Astrocyte (in vitro differentiated cells and primary cell): ENCODE measurements around the gene GRK3. TPM values are rescaled to one million over a fixed set of nuclear protein-coding genes. Genes with fewer than 3 reads are reported as not detected.

Source experiments
- DNase-seq: peaks from one replicate; pipeline ENCODE4 v3.0.0-alpha.2; 2010; ENCODE audit warnings: low read depth
- FAIRE-seq: peaks from 2 replicates; lab custom pipeline; 2011; peaks lifted over from hg19 to GRCh38; lab: Jason Lieb, UNC
- H2AFZ ChIP-seq: 2 replicates; pipeline ENCODE4 v1.6.0; 2012; ENCODE audit warnings: low read depth, low read length, inconsistent platforms
- H3K27ac ChIP-seq: 2 replicates; pipeline ENCODE4 v1.5.1; 2011; ENCODE audit warnings: low read depth, low read length, inconsistent platforms
- H3K27me3 ChIP-seq: 2 replicates; pipeline ENCODE4 v1.6.0; 2011; ENCODE audit warnings: low read length, inconsistent platforms; ENCODE audit not compliant: insufficient read depth
- H3K36me3 ChIP-seq: 2 replicates; pipeline ENCODE4 v1.5.1; 2011; ENCODE audit warnings: low read length, inconsistent platforms; ENCODE audit not compliant: insufficient read depth
- H3K4me1 ChIP-seq: 2 replicates; pipeline ENCODE4 v1.5.1; 2011; ENCODE audit warnings: low read length, inconsistent platforms; ENCODE audit not compliant: insufficient read depth
- H3K4me2 ChIP-seq: 2 replicates; pipeline ENCODE4 v1.6.0; 2012; ENCODE audit warnings: low read length, inconsistent platforms
- H3K4me3 ChIP-seq: 2 replicates; pipeline ENCODE4 v1.5.1; 2011; ENCODE audit warnings: low read depth, mild to moderate bottlenecking, low read length, inconsistent platforms; ENCODE audit not compliant: insufficient read depth
- H3K79me2 ChIP-seq: 2 replicates; pipeline ENCODE4 v1.6.0; 2012; ENCODE audit warnings: mild to moderate bottlenecking, low read length, inconsistent platforms; ENCODE audit not compliant: insufficient read depth
- H3K9ac ChIP-seq: 2 replicates; pipeline ENCODE4 v1.6.0; 2012; ENCODE audit warnings: mild to moderate bottlenecking, low read length, inconsistent platforms
- H3K9me3 ChIP-seq: 2 replicates; pipeline ENCODE4 v1.5.1; 2012; ENCODE audit warnings: low read depth, mild to moderate bottlenecking, low read length, inconsistent platforms; ENCODE audit not compliant: insufficient read depth
- H4K20me1 ChIP-seq: 2 replicates; pipeline ENCODE4 v1.6.0; 2012; ENCODE audit warnings: low read length, inconsistent platforms; ENCODE audit not compliant: insufficient read depth
- H3K27ac Mint-ChIP-seq: one replicate; pipeline ENCODE4 v1.8.0; 2021; ENCODE audit warnings: mild to moderate bottlenecking, mixed read lengths; ENCODE audit not compliant: unreplicated experiment
- H3K27me3 Mint-ChIP-seq: one replicate; pipeline ENCODE4 v1.8.0; 2021; ENCODE audit warnings: low read depth, mixed read lengths; ENCODE audit not compliant: unreplicated experiment
- H3K36me3 Mint-ChIP-seq: one replicate; pipeline ENCODE4 v1.8.0; 2021; ENCODE audit warnings: low read depth, mixed read lengths; ENCODE audit not compliant: unreplicated experiment
- H3K4me1 Mint-ChIP-seq: one replicate; pipeline ENCODE4 v1.8.0; 2021; ENCODE audit warnings: low read depth, mixed read lengths; ENCODE audit not compliant: unreplicated experiment
- H3K4me3 Mint-ChIP-seq: one replicate; pipeline ENCODE4 v1.8.0; 2021; ENCODE audit warnings: mild to moderate bottlenecking, moderate library complexity, mixed read lengths; ENCODE audit not compliant: unreplicated experiment
- H3K9me3 Mint-ChIP-seq: one replicate; pipeline ENCODE4 v1.8.0; 2021; ENCODE audit warnings: mild to moderate bottlenecking, mixed read lengths; ENCODE audit not compliant: unreplicated experiment
- EZH2 ChIP-seq: IDR thresholded peaks from 2 replicates; pipeline ENCODE4 v1.6.1; 2012; ENCODE audit warnings: mild to moderate bottlenecking, low read length, inconsistent platforms; ENCODE audit not compliant: insufficient read depth
- total RNA-seq: library from RNA; stranded (reverse); gene quantifications from 2 replicates; pipeline ENCODE4 v1.2.1, GENCODE V29; 2021
- TF ChIP-seq, protein P1 (sequence below): IDR thresholded peaks from 2 replicates; pipeline ENCODE4 v1.5.1; 2011; ENCODE audit warnings: low read depth, mild to moderate bottlenecking, inconsistent platforms, low read length, moderate library complexity; ENCODE audit not compliant: insufficient read depth

Gene GRK3
- total RNA-seq, 1 donor from 2014 or later: 7.2 TPM

DNA sequence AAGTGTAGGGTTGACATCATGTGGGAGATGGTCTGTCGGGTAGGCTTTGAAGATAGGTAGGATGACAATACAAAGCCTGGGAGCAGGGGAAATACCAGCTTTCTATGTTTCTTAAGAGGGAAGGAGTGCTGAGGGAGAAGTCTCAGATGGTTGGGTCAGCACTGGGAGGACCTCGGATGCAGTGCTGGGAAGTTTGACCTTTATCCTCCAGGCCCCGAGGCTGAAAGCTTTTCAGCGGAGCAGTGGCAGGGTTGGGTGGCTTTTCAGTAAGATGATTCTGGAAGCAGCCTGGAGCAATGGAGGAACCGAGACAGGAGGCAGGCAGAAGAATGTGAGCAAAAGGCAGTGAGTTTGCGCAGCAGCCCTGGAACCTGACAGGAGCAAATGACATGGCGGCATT lies 134.0 kb downstream of the GRK3 start:
- Mint-ChIP-seq H3K27me3 (peaks cover under 1% of the 10 kb centered on the region), H3K4me3 (peak overlapping the region; percentile 18), H3K9me3 (no peaks in the 10 kb centered on the region), H3K4me1 (peaks cover 3% of the 10 kb centered on the region), H3K36me3 (peaks cover 2% of the 10 kb centered on the region), H3K27ac (peak overlapping the region; percentile 14)
- H3K9ac ChIP-seq: no peak overlapping the region
- no peaks in the 10 kb centered on the region for H3K9me3 ChIP-seq
- no peak overlapping the region for H2AFZ ChIP-seq
- H4K20me1 ChIP-seq: no peaks in the 10 kb centered on the region
- H3K4me1 ChIP-seq: no peaks in the 10 kb centered on the region
- DNase-seq (no peak), FAIRE-seq (no peak)
- no peak overlapping the region for H3K4me3 ChIP-seq
- H3K36me3 ChIP-seq: no peaks in the 10 kb centered on the region
- no peak overlapping the region for H3K4me2 ChIP-seq
- TF ChIP-seq EZH2: no peak
- TF ChIP-seq, protein P1, sequence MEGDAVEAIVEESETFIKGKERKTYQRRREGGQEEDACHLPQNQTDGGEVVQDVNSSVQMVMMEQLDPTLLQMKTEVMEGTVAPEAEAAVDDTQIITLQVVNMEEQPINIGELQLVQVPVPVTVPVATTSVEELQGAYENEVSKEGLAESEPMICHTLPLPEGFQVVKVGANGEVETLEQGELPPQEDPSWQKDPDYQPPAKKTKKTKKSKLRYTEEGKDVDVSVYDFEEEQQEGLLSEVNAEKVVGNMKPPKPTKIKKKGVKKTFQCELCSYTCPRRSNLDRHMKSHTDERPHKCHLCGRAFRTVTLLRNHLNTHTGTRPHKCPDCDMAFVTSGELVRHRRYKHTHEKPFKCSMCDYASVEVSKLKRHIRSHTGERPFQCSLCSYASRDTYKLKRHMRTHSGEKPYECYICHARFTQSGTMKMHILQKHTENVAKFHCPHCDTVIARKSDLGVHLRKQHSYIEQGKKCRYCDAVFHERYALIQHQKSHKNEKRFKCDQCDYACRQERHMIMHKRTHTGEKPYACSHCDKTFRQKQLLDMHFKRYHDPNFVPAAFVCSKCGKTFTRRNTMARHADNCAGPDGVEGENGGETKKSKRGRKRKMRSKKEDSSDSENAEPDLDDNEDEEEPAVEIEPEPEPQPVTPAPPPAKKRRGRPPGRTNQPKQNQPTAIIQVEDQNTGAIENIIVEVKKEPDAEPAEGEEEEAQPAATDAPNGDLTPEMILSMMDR: no peak
- H3K79me2 ChIP-seq: no peaks in the 10 kb centered on the region
- H3K27me3 ChIP-seq: no peaks in the 10 kb centered on the region
- no peak overlapping the region for H3K27ac ChIP-seq

DNA sequence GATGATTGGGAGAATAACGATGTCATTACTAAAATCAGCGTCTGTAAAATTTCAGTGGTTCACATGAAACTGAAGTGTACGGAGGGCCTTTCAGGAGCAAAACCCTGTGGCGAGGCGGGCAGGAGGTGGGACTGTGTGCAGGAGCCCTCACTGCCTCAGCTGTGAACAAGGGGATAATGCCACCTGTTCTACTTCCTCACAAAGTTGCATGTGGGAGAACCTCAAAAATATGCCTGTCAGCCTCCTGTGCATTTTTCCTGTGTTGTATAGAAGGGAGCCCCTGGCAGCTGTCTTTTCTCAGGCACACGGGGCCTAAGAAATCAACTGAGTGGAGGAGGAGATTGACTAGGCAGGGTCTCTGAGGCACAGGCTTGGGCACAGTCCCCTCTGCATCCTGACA lies 134.5 kb downstream of the GRK3 start:
- TF ChIP-seq, protein P1: no peak
- TF ChIP-seq EZH2: no peak
- H3K79me2 ChIP-seq: no peaks in the 10 kb centered on the region
- FAIRE-seq (no peak), DNase-seq (no peak)
- H3K4me2 ChIP-seq: no peak overlapping the region
- H3K4me3 ChIP-seq: no peak overlapping the region
- Mint-ChIP-seq H3K9me3 (no peaks in the 10 kb centered on the region), H3K27me3 (no peaks in the 10 kb centered on the region), H3K4me3 (no peak overlapping the region), H3K27ac (peak overlapping the region; percentile 14), H3K36me3 (peaks cover 2% of the 10 kb centered on the region), H3K4me1 (peaks cover 3% of the 10 kb centered on the region)
- H3K27ac ChIP-seq: no peak overlapping the region
- H3K4me1 ChIP-seq: no peaks in the 10 kb centered on the region
- no peaks in the 10 kb centered on the region for H3K36me3 ChIP-seq
- H4K20me1 ChIP-seq: no peaks in the 10 kb centered on the region
- H3K27me3 ChIP-seq: no peaks in the 10 kb centered on the region
- H3K9me3 ChIP-seq: no peaks in the 10 kb centered on the region
- no peak overlapping the region for H2AFZ ChIP-seq
- no peak overlapping the region for H3K9ac ChIP-seq

DNA sequence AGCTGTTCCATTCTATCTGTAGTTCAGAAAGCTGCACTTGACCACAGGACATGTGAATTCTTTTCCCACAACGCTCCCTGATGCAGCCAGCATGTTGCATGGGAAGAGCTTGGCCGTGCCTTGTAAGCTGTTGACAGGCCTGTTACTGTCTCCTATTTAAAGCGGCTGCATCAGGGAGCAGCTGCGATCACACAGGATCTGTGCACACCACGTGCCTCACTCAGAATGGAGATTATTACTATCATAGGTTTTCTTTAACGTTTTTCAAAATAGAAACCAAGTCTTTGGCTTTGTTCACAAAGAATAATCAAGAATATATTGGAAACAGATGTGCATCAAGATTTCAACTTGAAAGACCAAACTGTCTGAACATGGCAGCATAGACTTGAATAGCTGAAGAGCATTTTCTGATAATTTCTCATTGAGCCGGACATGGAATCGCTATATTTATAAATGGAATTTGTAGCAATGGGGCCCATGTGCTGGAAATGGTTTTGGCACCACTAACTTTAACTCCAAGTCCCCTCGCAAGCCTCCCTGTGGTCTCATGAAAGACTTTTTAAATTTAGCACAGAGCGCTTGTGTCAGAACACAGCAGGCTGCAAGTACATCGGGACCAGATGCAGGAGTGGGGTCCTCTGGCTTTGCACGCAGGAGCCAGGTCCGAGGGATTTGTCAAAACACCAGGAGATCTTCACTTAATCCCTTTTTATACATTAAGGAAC lies 136.7 kb downstream of the GRK3 start:
- peaks cover 3% of the 10 kb centered on the region for H3K4me1 Mint-ChIP-seq
- Histone ChIP-seq H3K4me1 (no peaks in the 10 kb centered on the region), H2AFZ (peak overlapping the region; percentile 36), H3K9me3 (no peaks in the 10 kb centered on the region), H3K9ac (no peak overlapping the region), H4K20me1 (no peaks in the 10 kb centered on the region), H3K4me3 (no peak overlapping the region), H3K27ac (no peak overlapping the region), H3K4me2 (no peak overlapping the region), H3K27me3 (no peaks in the 10 kb centered on the region), H3K79me2 (no peaks in the 10 kb centered on the region), H3K36me3 (no peaks in the 10 kb centered on the region)
- no peak for FAIRE-seq
- H3K27me3 Mint-ChIP-seq: no peaks in the 10 kb centered on the region
- no peak overlapping the region for H3K4me3 Mint-ChIP-seq
- H3K9me3 Mint-ChIP-seq: no peaks in the 10 kb centered on the region
- H3K27ac Mint-ChIP-seq: no peak overlapping the region
- DNase-seq: peak; percentile 12
- TF ChIP-seq, protein P1: no peak
- no peak for TF ChIP-seq EZH2
- H3K36me3 Mint-ChIP-seq: peaks cover 2% of the 10 kb centered on the region
